GM23248 (cell line): ENCODE measurements around the gene TRIM38.

Source experiments
- EZH2 ChIP-seq: fragments of 200-600 bp; sonication (generic); IDR thresholded peaks from 2 replicates; pipeline ENCODE4 v1.6.1; 2018; ENCODE audit warnings: antibody characterized with exemption, mild to moderate bottlenecking; ENCODE audit not compliant: insufficient read depth, poor library complexity, severe bottlenecking
- EZH2phosphoT487 ChIP-seq: fragments of 200-600 bp; sonication (generic); IDR thresholded peaks from 2 replicates; pipeline ENCODE4 v1.6.1; 2018; ENCODE audit warnings: antibody characterized with exemption, moderate library complexity, mild to moderate bottlenecking, low read depth; ENCODE audit not compliant: insufficient read depth

- TF ChIP-seq EZH2 (no peak), EZH2phosphoT487 (no peak)
Measured at GRCh38 chr6:26009817-26010216, 47.2 kb downstream of the TRIM38 start.
